B cell (primary cell): ENCODE results near the gene RAPH1. TPM values are rescaled to one million over a fixed set of nuclear protein-coding genes. Genes with fewer than 3 reads are reported as not detected.

Experiments
- ATAC-seq: fragments of 200-7000 bp; cut with Tn5 transposase; one replicate; pipeline ENCODE4 v1.10.0; 2021; ENCODE audit warnings: low read depth, mild to moderate bottlenecking, moderate number of reproducible peaks, moderate library complexity
- CTCF ChIA-PET: fragments of 350-600 bp; sonication (Branson Sonifier 250); formaldehyde crosslinking; loops from one replicate; lab custom pipeline; 2021; ENCODE audit warnings: antibody characterized with exemption, inconsistent platforms; lab: Charles Lee
- POLR2A ChIA-PET: fragments of 350-600 bp; sonication (Branson Sonifier 250); formaldehyde crosslinking; loops from one replicate; lab custom pipeline; 2021; ENCODE audit warnings: antibody characterized with exemption; lab: Charles Lee
- DNase-seq: peaks from one replicate; pipeline ENCODE4 v3.0.0; 2013
- H2AFZ ChIP-seq: 2 replicates; pipeline ENCODE4 v1.6.1; 2012; ENCODE audit warnings: mild to moderate bottlenecking, low read depth, low read length; ENCODE audit not compliant: insufficient read depth, poor library complexity, severe bottlenecking
- H3K27ac ChIP-seq, 2 donors: 1 replicate in 1 of 2; 2 replicates in 1 of 2; pipeline ENCODE4 v1.5.1; 2012 to 2013; ENCODE audit warnings: low read length in 2 of 2, mild to moderate bottlenecking in 2 of 2, moderate library complexity in 1 of 2
- H3K27me3 ChIP-seq, 4 experiments: fragments of 200-600 bp in 1 of 4; sonication (generic) in 1 of 4; replicated peaks in 1 of 4; 1 replicate in 2 of 4; 2 replicates in 2 of 4; pipeline versions ENCODE4 v1.6.1 to v1.7.0; 2013 to 2016; ENCODE audit warnings: low read length in 3 of 4, mild to moderate bottlenecking in 2 of 4, mixed read lengths in 1 of 4, moderate library complexity in 1 of 4; ENCODE audit not compliant: insufficient read depth in 4 of 4, control insufficient read depth in 3 of 4; ENCODE audit errors: control extremely low read depth in 1 of 4
- H3K36me3 ChIP-seq, 2 experiments: replicated peaks in 1 of 2; 1 replicate in 1 of 2; 2 replicates in 1 of 2; pipeline versions ENCODE4 v1.6.1 to v1.7.1; 2013; ENCODE audit warnings: low read length in 1 of 2; ENCODE audit not compliant: insufficient read depth in 2 of 2, control insufficient read depth in 1 of 2; ENCODE audit errors: control extremely low read depth in 1 of 2, extremely low read depth in 1 of 2
- H3K4me1 ChIP-seq, 2 donors: fragments of 200-600 bp in 1 of 2; sonication (generic) in 1 of 2; 1 replicate in 1 of 2; 2 replicates in 1 of 2; pipeline versions ENCODE4 v1.5.1 to v1.6.1; 2013 to 2017; ENCODE audit warnings: low read length in 2 of 2; ENCODE audit not compliant: control insufficient read depth in 2 of 2, insufficient read depth in 2 of 2
- H3K4me2 ChIP-seq: replicated peaks from 2 replicates; pipeline ENCODE3; 2012; ENCODE audit warnings: mild to moderate bottlenecking, low read depth, low read length; ENCODE audit not compliant: poor library complexity, severe bottlenecking
- H3K4me3 ChIP-seq, 5 experiments: fragments of 200-600 bp in 1 of 5; sonication (generic) in 1 of 5; 1 replicate in 3 of 5; 2 replicates in 2 of 5; pipeline versions ENCODE4 v1.5.1 to v1.7.0; 2011 to 2016; ENCODE audit warnings: low read length in 4 of 5, mild to moderate bottlenecking in 4 of 5, low read depth in 2 of 5, control low read depth in 1 of 5, moderate library complexity in 1 of 5; ENCODE audit not compliant: insufficient read depth in 1 of 5; ENCODE audit errors: control extremely low read depth in 1 of 5, extremely low read depth in 1 of 5
- H3K79me2 ChIP-seq: fragments of 200-600 bp; sonication (generic); one replicate; pipeline ENCODE4 v1.6.0; 2016; ENCODE audit warnings: low read length; ENCODE audit not compliant: control insufficient read depth, insufficient read depth
- H3K9ac ChIP-seq: fragments of 200-600 bp; sonication (generic); 2 replicates; pipeline ENCODE4 v1.6.1; 2017; ENCODE audit warnings: mild to moderate bottlenecking, low read length, moderate library complexity
- H3K9me3 ChIP-seq, 3 donors: one replicate each; pipeline versions ENCODE4 v1.6.1 to v1.7.1; 2013; ENCODE audit warnings: low read length in 2 of 3; ENCODE audit not compliant: control insufficient read depth in 2 of 3, insufficient read depth in 1 of 3; ENCODE audit errors: control extremely low read depth in 1 of 3
- H4K20me1 ChIP-seq: 2 replicates; pipeline ENCODE4 v1.6.0; 2012; ENCODE audit warnings: mild to moderate bottlenecking, low read length; ENCODE audit not compliant: insufficient read depth, control insufficient read depth, poor library complexity, severe bottlenecking
- H3K27ac Mint-ChIP-seq: one replicate; pipeline ENCODE4 v1.8.0; 2021; ENCODE audit warnings: mixed read lengths
- H3K27me3 Mint-ChIP-seq: one replicate; pipeline ENCODE4 v1.8.0; 2021; ENCODE audit warnings: mixed read lengths
- H3K4me1 Mint-ChIP-seq: one replicate; pipeline ENCODE4 v1.8.0; 2021; ENCODE audit warnings: mixed read lengths
- H3K4me3 Mint-ChIP-seq: one replicate; pipeline ENCODE4 v1.8.0; 2021; ENCODE audit warnings: mixed read lengths
- H3K9me3 Mint-ChIP-seq: one replicate; pipeline ENCODE4 v1.8.0; 2022; ENCODE audit warnings: mixed read lengths; ENCODE audit not compliant: insufficient read depth
- CTCF ChIP-seq: fragments of 200-600 bp; IDR thresholded peaks from one replicate; pipeline ENCODE4 v1.8.0; 2022; ENCODE audit warnings: antibody characterized with exemption, mild to moderate bottlenecking
- EZH2 ChIP-seq: IDR thresholded peaks from 2 replicates; pipeline ENCODE4 v1.6.1; 2012; ENCODE audit warnings: borderline replicate concordance, low read depth, mild to moderate bottlenecking, moderate library complexity, low read length; ENCODE audit not compliant: insufficient read depth, poor library complexity, severe bottlenecking
- intact Hi-C: fragments of 100-400 bp; cut with micrococcal nuclease; formaldehyde crosslinking; loops from one replicate; pipeline ENCODE4 v1.10.0; 2022
- polyA plus RNA-seq: library from polyadenylated mRNA; depleted of rRNA; stranded (reverse); fragments of >200 nt; gene quantifications from 2 replicates; pipeline ENCODE4 v1.2.3, GENCODE V29; 2012
- total RNA-seq, 2 donors: library from RNA; stranded (reverse); fragments of 120-200 nt in 1 of 2; gene quantifications; 1 replicate in 1 of 2; 2 replicates in 1 of 2; pipeline versions ENCODE4 v1.2.3 to v1.2.4, GENCODE V29; 2013 to 2022

Gene RAPH1
- total and polyA plus RNA-seq, 2 donors (not counting 1 experiment from before 2014, with no cell fraction given): 0.13 TPM; not detected in 1

- Mint-ChIP-seq H3K4me3 (no peak overlapping the region), H3K4me1 (no peaks in the 10 kb centered on the region), H3K27ac (no peak overlapping the region), H3K27me3 (no peaks in the 10 kb centered on the region), H3K9me3 (no peaks in the 10 kb centered on the region)
- H3K4me1 ChIP-seq: no peaks in the 10 kb centered on the region
- H3K9ac ChIP-seq: no peak overlapping the region
- H2AFZ ChIP-seq: no peak overlapping the region
- H3K4me2 ChIP-seq: no peak overlapping the region
- no peaks in the 10 kb centered on the region for H3K9me3 ChIP-seq
- no peaks in the 10 kb centered on the region for H3K36me3 ChIP-seq
- H3K27ac ChIP-seq: no peak overlapping the region
- intact Hi-C loops: no loop called here
- CTCF ChIA-PET: no interaction called here
- H4K20me1 ChIP-seq: no peaks in the 10 kb centered on the region
- H3K27me3 ChIP-seq: no peaks in the 10 kb centered on the region
- no peaks in the 10 kb centered on the region for H3K79me2 ChIP-seq
- H3K4me3 ChIP-seq: no peak overlapping the region
- ATAC-seq (no peak), DNase-seq (no peak)
- POLR2A ChIA-PET: no interaction called here
- TF ChIP-seq CTCF: no peak
- no peak for TF ChIP-seq EZH2
Measured at GRCh38 chr2:203407496-203407895, 127.6 kb downstream of the RAPH1 start.

GRCh38 chr2:203404996-203405395 is 130.1 kb downstream of the RAPH1 start:
- Mint-ChIP-seq H3K4me1 (no peaks in the 10 kb centered on the region), H3K27ac (no peak overlapping the region)
- POLR2A ChIA-PET: no interaction called here

More at GRCh38 chr2:203404996-203405395, 130.1 kb downstream of the RAPH1 start:
- Histone ChIP-seq H3K4me1 (no peaks in the 10 kb centered on the region), H3K9me3 (no peaks in the 10 kb centered on the region), H3K9ac (no peak overlapping the region), H3K27me3 (no peaks in the 10 kb centered on the region), H3K27ac (no peak overlapping the region), H3K4me3 (no peak overlapping the region), H4K20me1 (no peaks in the 10 kb centered on the region), H3K4me2 (no peak overlapping the region), H3K79me2 (no peaks in the 10 kb centered on the region), H2AFZ (no peak overlapping the region), H3K36me3 (no peaks in the 10 kb centered on the region)
- CTCF ChIA-PET: no interaction called here
- TF ChIP-seq EZH2 (no peak), CTCF (no peak)
- ATAC-seq: no peak
- Mint-ChIP-seq H3K27me3 (no peaks in the 10 kb centered on the region), H3K9me3 (no peaks in the 10 kb centered on the region), H3K4me3 (no peak overlapping the region)
- no peak for DNase-seq
- intact Hi-C loops: no loop called here
